K562 (cell line): ENCODE measurements around the gene RTL5. TPM values are rescaled to one million over a fixed set of nuclear protein-coding genes. Genes with fewer than 3 reads are reported as not detected.

Source experiments
- ATAC-seq: fragments of 200-7000 bp; cut with Tn5 transposase; 3 replicates; pipeline ENCODE4 v1.9.1; 2020; ENCODE audit warnings: moderate library complexity
- BruUV-seq: library from RNA; stranded (reverse); fragments of 400-500 nt; replicated peaks from 2 replicates; lab custom pipeline; 2021; lab: Mats Ljungman, UMichigan
- CTCF ChIA-PET: fragments of 300-600 bp; formaldehyde crosslinking; extraction: SDS; loops from one replicate; lab custom pipeline; 2021; ENCODE audit warnings: low intra/inter-chr PET ratio; lab: Yijun Ruan, JAX
- POLR2A ChIA-PET: fragments of 300-600, 350-650 bp; sonication (Branson Sonifier 250); formaldehyde crosslinking; extraction: SDS; loops from one replicate; lab custom pipeline; 2021; ENCODE audit warnings: antibody characterized with exemption, inconsistent platforms; lab: Yijun Ruan, JAX
- DNase-seq, 4 experiments: peaks; one replicate each; pipeline versions ENCODE4 v3.0.0 to v3.0.0-alpha.2; 2011 to 2018; ENCODE audit warnings: low spot score in 3 of 4, mixed read lengths in 3 of 4; ENCODE audit errors: extremely low read depth in 1 of 4
- FAIRE-seq: peaks from 2 replicates; lab custom pipeline; 2011; peaks lifted over from hg19 to GRCh38; lab: Jason Lieb, UNC
- H2AFZ ChIP-seq: 2 replicates; pipeline ENCODE4 v1.6.0; 2011; ENCODE audit warnings: low read depth, low read length, control low read depth, inconsistent platforms
- H3K27ac ChIP-seq: fragments of 200-600 bp; 3 replicates; pipeline ENCODE4 v1.8.0; 2011; ENCODE audit warnings: low read depth, mild to moderate bottlenecking, control low read depth, inconsistent platforms, low read length, moderate library complexity, mixed read lengths; ENCODE audit errors: extremely low read depth
- H3K27me3 ChIP-seq, 2 experiments: fragments of 300-600 bp in 1 of 2; 2 replicates in 1 of 2; 3 replicates in 1 of 2; pipeline versions ENCODE4 v1.6.0 to v1.8.0; 2011; ENCODE audit warnings: inconsistent platforms in 2 of 2, low read length in 2 of 2, mild to moderate bottlenecking in 1 of 2, mixed read lengths in 1 of 2, moderate library complexity in 1 of 2; ENCODE audit not compliant: control insufficient read depth in 2 of 2, insufficient read depth in 2 of 2
- H3K36me3 ChIP-seq: fragments of 300-600 bp; 3 replicates; pipeline ENCODE4 v1.8.0; 2011; ENCODE audit warnings: mild to moderate bottlenecking, low read length, inconsistent platforms; ENCODE audit not compliant: control insufficient read depth, insufficient read depth
- H3K4me1 ChIP-seq, 2 experiments: fragments of 200-600 bp in 1 of 2; replicated peaks in 1 of 2; 2 replicates in 1 of 2; 3 replicates in 1 of 2; pipeline versions ENCODE4 v1.5.1 to v1.8.0; 2011; ENCODE audit warnings: inconsistent platforms in 2 of 2, low read length in 2 of 2, mild to moderate bottlenecking in 1 of 2, mixed read lengths in 1 of 2, moderate library complexity in 1 of 2; ENCODE audit not compliant: control insufficient read depth in 2 of 2, insufficient read depth in 2 of 2
- H3K4me2 ChIP-seq: 2 replicates; pipeline ENCODE4 v1.6.1; 2011; ENCODE audit warnings: low read length, control low read depth, inconsistent platforms, mixed read lengths; ENCODE audit not compliant: insufficient read depth
- H3K4me3 ChIP-seq: fragments of 200-600 bp; sonication (generic), shearing (Covaris generic); 2 replicates; pipeline ENCODE4 v1.5.1; 2016; ENCODE audit warnings: control low read depth, inconsistent platforms
- H3K79me2 ChIP-seq: fragments of 200-600 bp; 3 replicates; pipeline ENCODE4 v1.8.0; 2011; ENCODE audit warnings: low read length, inconsistent platforms; ENCODE audit not compliant: control insufficient read depth, insufficient read depth
- H3K9ac ChIP-seq, 2 experiments: 2 replicates each; pipeline versions ENCODE4 v1.6.0 to v1.6.1; 2011; ENCODE audit warnings: low read depth in 2 of 2, low read length in 2 of 2, control low read depth in 1 of 2, inconsistent platforms in 1 of 2, mild to moderate bottlenecking in 1 of 2, mixed read lengths in 1 of 2; ENCODE audit not compliant: insufficient read depth in 1 of 2
- H3K9me1 ChIP-seq: one replicate; pipeline ENCODE4 v1.6.0; 2011; ENCODE audit warnings: inconsistent platforms, mild to moderate bottlenecking, low read length, moderate library complexity; ENCODE audit not compliant: control insufficient read depth, insufficient read depth
- H3K9me3 ChIP-seq: replicated peaks from 2 replicates; pipeline ENCODE4 v1.5.1; 2011; ENCODE audit warnings: low read depth, low read length, inconsistent platforms; ENCODE audit not compliant: control insufficient read depth, insufficient read depth
- H4K20me1 ChIP-seq: replicated peaks from 2 replicates; pipeline ENCODE4 v1.6.1; 2011; ENCODE audit warnings: low read length, inconsistent platforms, mixed read lengths; ENCODE audit not compliant: control insufficient read depth, insufficient read depth
- ZBTB1 ChIP-seq: sonication (generic); formaldehyde crosslinking; IDR thresholded peaks from 2 replicates; pipeline ENCODE4 v1.8.1; 2023; ENCODE audit warnings: missing genetic modification reagents, low read depth, mild to moderate bottlenecking, borderline replicate concordance
- ZBTB49 ChIP-seq: sonication (generic); formaldehyde crosslinking; IDR thresholded peaks from 2 replicates; pipeline ENCODE4 v1.8.0; 2022; ENCODE audit warnings: missing genetic modification reagents, mild to moderate bottlenecking, borderline replicate concordance
- WGBS: fragments of 100-300 bp; shearing (Covaris generic); methylation state at CpG from one replicate; pipeline ENCODE4 v1.1.6; 2016; ENCODE audit warnings: low coverage, mixed read lengths; ENCODE audit not compliant: insufficient coverage; ENCODE audit errors: missing lambda C conversion rate; 5-methylcytosine and 5-hydroxymethylcytosine counted together
- in situ Hi-C: fragments of 300-500 bp; cut with MboI; formaldehyde crosslinking; loops from 4 replicates; pipeline ENCODE4 v1.15.0; 2018; ENCODE audit warnings: inconsistent platforms, mixed read lengths
- intact Hi-C: fragments of 100-400 bp; cut with micrococcal nuclease; formaldehyde crosslinking; loops from 2 replicates; pipeline ENCODE4 v1.14.2; 2022
- polyA plus RNA-seq, 8 experiments: library from polyadenylated mRNA; depleted of rRNA in 4 of 8; stranded (reverse) in 5 of 8; unstranded in 3 of 8; fragments of >200 nt; fragmentation: Nextera tagmentation in 2 of 8; fragmentation: Illumina TruSeq in 1 of 8; extraction: Ambion mirVana in 2 of 8; extraction: Trizol in 1 of 8; gene quantifications; 2 replicates each; pipeline versions ENCODE4 v1.2.1 to v1.2.3, GENCODE V29; 2011 to 2014; ENCODE audit warnings: inconsistent platforms in 1 of 8, missing spikeins in 1 of 8
- total RNA-seq, 7 experiments: library from RNA; depleted of rRNA in 6 of 7; stranded (reverse); fragments of >200 nt in 6 of 7; fragmentation: Illumina TruSeq in 2 of 7; extraction: Trizol in 2 of 7; gene quantifications; 2 replicates each; pipeline versions ENCODE4 v1.2.1 to v1.2.3, GENCODE V29; 2011 to 2021; ENCODE audit warnings: low replicate concordance in 1 of 7

Gene RTL5
- total and polyA plus RNA-seq, 9 of the 15 experiments (the other 6 are each of a cell fraction or from before 2014, with no cell fraction given): 0.03 TPM; not detected in 8

DNA sequence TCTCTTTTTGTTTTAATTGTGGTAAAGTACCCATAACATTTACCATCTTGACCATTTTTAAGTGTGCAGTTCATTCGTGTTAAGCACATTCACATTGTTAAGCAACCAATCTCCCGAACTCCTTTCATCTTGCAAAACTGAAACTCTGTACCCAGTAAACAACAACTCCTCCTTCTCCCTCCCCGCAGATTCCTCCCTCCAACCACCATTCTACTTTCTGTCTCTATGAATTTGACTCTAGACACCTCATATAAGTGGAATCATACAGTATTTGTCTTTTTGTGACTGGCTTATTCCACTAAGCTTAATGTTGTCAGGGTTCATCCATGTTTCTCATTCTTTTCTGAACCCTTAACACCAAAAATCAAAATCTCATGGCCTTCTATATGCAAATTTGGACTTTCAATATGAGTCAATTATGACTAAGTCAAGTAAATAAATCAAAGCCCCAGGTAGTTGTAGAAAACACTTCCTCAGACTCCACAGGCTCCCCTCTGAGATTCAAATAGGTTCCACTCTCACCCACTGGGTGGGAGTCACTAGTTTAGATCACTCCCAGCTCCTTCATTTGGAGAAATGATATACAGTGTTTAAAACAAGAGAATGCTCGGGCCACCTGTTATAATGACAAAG, 9.8 kb upstream of the RTL5 start:
- FAIRE-seq (no peak), ATAC-seq (no peak), DNase-seq (no peak)
- no peaks in the 10 kb centered on the region for H3K79me2 ChIP-seq
- CTCF ChIA-PET: no interaction called here
- intact Hi-C loops: no loop called here
- H3K4me2 ChIP-seq: no peak overlapping the region
- no peak overlapping the region for H3K27ac ChIP-seq
- peaks cover 6 to 43% of the 10 kb centered on the region in 2 experiments; a peak in 3 of 5 replicates for H3K27me3 ChIP-seq
- in situ Hi-C loops: no loop called here
- no peaks in the 10 kb centered on the region for H3K36me3 ChIP-seq
- H3K4me3 ChIP-seq: no peak overlapping the region
- POLR2A ChIA-PET: no interaction called here
- WGBS: 5% methylated on average over 4 of the region's 4 CpGs
- H2AFZ ChIP-seq: no peak overlapping the region
- no peaks in the 10 kb centered on the region for H3K9me1 ChIP-seq
- H3K9ac ChIP-seq: no peak overlapping the region
- no TSS peak for BruUV-seq
- no peaks in the 10 kb centered on the region for H3K4me1 ChIP-seq
- H4K20me1 ChIP-seq: no peaks in the 10 kb centered on the region
- H3K9me3 ChIP-seq: no peaks in the 10 kb centered on the region
- no peak for TF ChIP-seq ZBTB1 (CRISPR knock-in tag)
- TF ChIP-seq ZBTB49 (CRISPR knock-in tag): no peak
